Lower lobe of right lung (tissue), 2 donors: ENCODE measurements around the gene ATP10A. TPM values are rescaled to one million over a fixed set of nuclear protein-coding genes. Genes with fewer than 3 reads are reported as not detected.
"Not testable (repeated sequence)": the region's sequence is repeated elsewhere in the genome, so short reads cannot be mapped to it uniquely, and the experiment has no call there.

Experiments
- ATAC-seq, 2 donors: fragments of 200-7000 bp; cut with Tn5 transposase; one replicate each; pipeline ENCODE4 v1.9.1; 2020 to 2022; ENCODE audit warnings: mild to moderate bottlenecking in 2 of 2, moderate library complexity in 2 of 2
- DNase-seq: peaks from one replicate; pipeline ENCODE4 v3.0.0-alpha.2; 2020
- H3K27ac ChIP-seq: fragments of 200-600 bp; one replicate; pipeline ENCODE4 v1.8.0; 2022
- H3K27me3 ChIP-seq: fragments of 200-600 bp; one replicate; pipeline ENCODE4 v1.8.0; 2022; ENCODE audit warnings: low read depth
- H3K36me3 ChIP-seq: fragments of 200-600 bp; one replicate; pipeline ENCODE4 v1.8.0; 2022; ENCODE audit warnings: mild to moderate bottlenecking
- H3K4me1 ChIP-seq: fragments of 200-600 bp; one replicate; pipeline ENCODE4 v1.8.0; 2022
- H3K4me3 ChIP-seq: fragments of 200-600 bp; one replicate; pipeline ENCODE4 v1.8.0; 2022; ENCODE audit warnings: mild to moderate bottlenecking
- H3K9me3 ChIP-seq: fragments of 200-600 bp; one replicate; pipeline ENCODE4 v1.8.0; 2022
- intact Hi-C: fragments of 100-400 bp; cut with DNase I; formaldehyde crosslinking; loops from one replicate; pipeline ENCODE4 v1.11.0; 2022
- total RNA-seq: library from RNA; stranded (reverse); fragmentation: NEBNext Ultra II Directional; extraction: Animal tissue kit (Norgen Biotek cat#: 25700); gene quantifications from one replicate; pipeline ENCODE4 v1.2.1, GENCODE V29; 2021
- TF ChIP-seq, protein P1 (sequence below): fragments of 200-600 bp; IDR thresholded peaks from one replicate; pipeline ENCODE4 v1.8.0; 2022; ENCODE audit warnings: antibody characterized with exemption, mild to moderate bottlenecking
- donor health status: DM: no; HTN: yes; CAD: no; lungs with severe emphysema.

The ATP10A gene
- total RNA-seq, 1 donor from 2014 or later, result 43.5 TPM

DNA sequence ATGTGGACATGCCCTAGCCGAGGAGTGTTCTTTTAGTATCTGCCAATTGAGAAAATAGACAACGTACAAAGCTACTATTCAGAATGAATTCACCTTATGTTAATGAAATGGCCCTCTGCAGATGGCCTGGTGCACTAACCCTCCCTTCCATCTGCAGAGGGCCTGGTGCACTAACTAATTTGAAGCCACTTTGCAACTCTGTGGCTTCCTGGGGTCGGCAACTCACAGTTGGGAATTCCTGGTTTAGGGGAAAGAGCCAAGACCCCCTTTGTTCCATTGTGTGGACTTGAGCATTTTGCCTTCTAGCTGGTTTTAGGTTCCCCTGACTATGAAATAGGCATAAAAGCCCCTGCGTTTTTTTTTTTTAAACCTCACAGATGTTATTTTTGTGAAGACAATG is 220.0 kb downstream of the ATP10A start:
- Histone ChIP-seq H3K4me3 (no peak overlapping the region), H3K9me3 (no peaks in the 10 kb centered on the region), H3K27ac (no peak overlapping the region), H3K4me1 (peaks cover 11% of the 10 kb centered on the region), H3K36me3 (no peaks in the 10 kb centered on the region), H3K27me3 (no peaks in the 10 kb centered on the region)
- intact Hi-C loops, result no loop called here
- DNase-seq (no peak), ATAC-seq (no peak)
- TF ChIP-seq, protein P1, sequence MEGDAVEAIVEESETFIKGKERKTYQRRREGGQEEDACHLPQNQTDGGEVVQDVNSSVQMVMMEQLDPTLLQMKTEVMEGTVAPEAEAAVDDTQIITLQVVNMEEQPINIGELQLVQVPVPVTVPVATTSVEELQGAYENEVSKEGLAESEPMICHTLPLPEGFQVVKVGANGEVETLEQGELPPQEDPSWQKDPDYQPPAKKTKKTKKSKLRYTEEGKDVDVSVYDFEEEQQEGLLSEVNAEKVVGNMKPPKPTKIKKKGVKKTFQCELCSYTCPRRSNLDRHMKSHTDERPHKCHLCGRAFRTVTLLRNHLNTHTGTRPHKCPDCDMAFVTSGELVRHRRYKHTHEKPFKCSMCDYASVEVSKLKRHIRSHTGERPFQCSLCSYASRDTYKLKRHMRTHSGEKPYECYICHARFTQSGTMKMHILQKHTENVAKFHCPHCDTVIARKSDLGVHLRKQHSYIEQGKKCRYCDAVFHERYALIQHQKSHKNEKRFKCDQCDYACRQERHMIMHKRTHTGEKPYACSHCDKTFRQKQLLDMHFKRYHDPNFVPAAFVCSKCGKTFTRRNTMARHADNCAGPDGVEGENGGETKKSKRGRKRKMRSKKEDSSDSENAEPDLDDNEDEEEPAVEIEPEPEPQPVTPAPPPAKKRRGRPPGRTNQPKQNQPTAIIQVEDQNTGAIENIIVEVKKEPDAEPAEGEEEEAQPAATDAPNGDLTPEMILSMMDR, result no peak

DNA sequence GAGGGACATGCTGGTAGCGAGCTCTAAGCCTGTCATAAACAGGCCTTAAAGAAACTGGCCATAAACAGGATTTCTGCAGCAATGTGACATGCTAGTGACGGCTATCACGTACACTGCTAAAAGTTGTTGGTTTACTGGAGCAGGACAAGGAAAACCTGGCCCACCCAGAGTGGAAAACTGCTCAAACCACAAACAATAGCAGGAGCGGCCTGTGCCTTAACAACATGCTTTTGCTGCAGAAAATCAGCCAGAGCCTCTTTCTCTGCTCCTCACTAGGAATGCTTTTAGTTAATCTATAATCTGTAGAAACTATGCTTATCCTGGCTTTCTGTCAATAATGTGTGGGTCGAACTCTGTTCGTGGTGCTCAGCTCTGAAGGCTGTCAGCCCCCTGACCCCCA is 221.4 kb downstream of the ATP10A start:
- intact Hi-C loops, result no loop called here
- Histone ChIP-seq H3K9me3 (no peaks in the 10 kb centered on the region), H3K4me1 (peaks cover 11% of the 10 kb centered on the region), H3K4me3 (no peak overlapping the region), H3K27ac (no peak overlapping the region), H3K27me3 (no peaks in the 10 kb centered on the region), H3K36me3 (no peaks in the 10 kb centered on the region)
- TF ChIP-seq, protein P1, result no peak
- peak in 1 of 2 donors; percentile 29 for ATAC-seq
- no peak for DNase-seq

DNA sequence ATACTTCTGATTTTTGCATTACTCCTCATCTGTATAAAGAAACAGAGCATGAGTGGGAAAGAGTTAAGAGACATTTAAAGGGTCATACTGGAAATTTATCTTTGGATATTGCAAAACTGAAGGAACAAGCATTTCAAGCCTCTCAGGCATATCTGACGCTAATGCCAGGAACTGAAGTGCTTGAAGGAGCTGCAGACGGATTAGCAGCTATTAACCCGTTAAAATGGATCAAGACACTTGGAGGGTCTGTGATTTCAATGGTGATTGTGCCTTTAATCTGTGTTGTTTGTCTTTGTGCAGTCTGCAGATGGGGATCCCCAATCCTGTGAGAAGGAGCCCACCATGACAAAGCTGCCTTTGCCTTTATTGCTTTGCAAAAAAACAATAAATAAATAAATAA is 221.8 kb downstream of the ATP10A start:
- Histone ChIP-seq H3K9me3 (no peaks in the 10 kb centered on the region), H3K4me3 (no peak overlapping the region), H3K4me1 (peaks cover 11% of the 10 kb centered on the region), H3K36me3 (no peaks in the 10 kb centered on the region), H3K27me3 (no peaks in the 10 kb centered on the region), H3K27ac (no peak overlapping the region)
- ATAC-seq, result peak in 1 of 2 donors; percentile 74
- DNase-seq, result no peak
- intact Hi-C loops, result no loop called here
- TF ChIP-seq, protein P1, result no peak

DNA sequence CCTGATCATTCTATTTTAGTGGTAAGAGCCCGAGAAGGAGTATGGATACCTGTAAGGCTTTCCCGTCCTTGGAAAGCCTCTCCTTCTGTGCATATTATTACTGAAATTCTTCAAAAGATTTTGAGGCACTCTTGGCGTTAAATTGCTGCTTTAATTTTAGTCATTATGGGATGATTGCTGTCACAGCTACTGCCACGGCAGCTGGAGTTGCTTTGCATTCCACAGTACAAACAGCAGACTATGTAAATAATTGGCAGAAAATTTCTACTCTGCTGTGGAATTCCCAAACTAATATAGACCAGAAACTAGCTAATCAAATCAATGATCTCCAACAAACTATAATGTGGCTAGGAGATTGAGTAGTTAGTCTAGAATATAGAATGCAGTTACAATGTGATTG is 222.2 kb downstream of the ATP10A start:
- H3K4me1 ChIP-seq, result peaks cover 11% of the 10 kb centered on the region
- peak in 1 of 2 donors; percentile 34 for ATAC-seq
- H3K36me3 ChIP-seq, H3K27me3 ChIP-seq, H3K9me3 ChIP-seq, H3K27ac ChIP-seq, H3K4me3 ChIP-seq, intact Hi-C loops, DNase-seq: not testable (repeated sequence)

DNA sequence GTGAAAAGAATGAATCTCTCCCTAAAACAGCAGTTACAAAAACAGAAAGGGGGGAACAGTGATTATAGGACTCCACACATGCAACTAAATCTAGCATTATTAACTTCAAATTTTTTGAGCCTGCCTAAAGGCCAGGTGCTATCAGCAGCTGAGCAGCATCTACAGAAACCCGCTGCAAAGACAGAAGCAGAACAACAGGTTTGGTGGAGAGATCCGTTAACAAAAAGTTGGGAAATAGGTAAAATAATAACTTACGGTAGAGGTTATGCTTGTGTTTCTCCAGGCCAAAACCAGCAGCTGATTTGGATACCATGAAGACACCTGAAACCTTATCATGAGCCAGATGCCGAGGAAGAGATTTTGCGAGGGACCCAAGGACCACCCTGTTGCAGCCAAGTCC is 222.7 kb downstream of the ATP10A start:
- H3K9me3 ChIP-seq, result no peaks in the 10 kb centered on the region
- H3K4me3 ChIP-seq, result no peak overlapping the region
- H3K27ac ChIP-seq, result no peak overlapping the region
- TF ChIP-seq, protein P1, result no peak
- ATAC-seq (no peak), DNase-seq (no peak)
- intact Hi-C loops, result no loop called here
- no peaks in the 10 kb centered on the region for H3K36me3 ChIP-seq
- H3K27me3 ChIP-seq, result no peaks in the 10 kb centered on the region
- H3K4me1 ChIP-seq, result peaks cover 11% of the 10 kb centered on the region

DNA sequence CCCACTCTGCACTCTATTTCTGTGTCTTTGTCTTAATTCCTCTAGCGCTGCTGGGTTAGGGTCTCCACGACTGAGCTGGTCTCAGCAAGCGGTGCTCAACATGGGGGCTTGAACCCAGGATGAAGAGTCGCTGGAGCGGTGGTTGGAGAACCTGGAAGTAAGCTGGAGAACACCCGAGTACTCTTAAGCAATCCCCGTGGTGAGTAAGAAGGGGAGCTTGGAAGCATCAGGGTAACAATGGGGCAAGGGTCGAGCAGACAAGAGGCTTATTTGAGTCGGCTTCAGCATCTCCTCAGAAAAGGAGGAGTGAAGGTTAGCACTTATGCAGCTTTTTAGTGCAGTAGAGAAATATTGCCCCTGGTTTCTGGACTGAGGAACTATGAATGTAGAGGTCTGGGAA is 226.6 kb downstream of the ATP10A start:
- not testable (repeated sequence) for H3K27ac ChIP-seq

DNA sequence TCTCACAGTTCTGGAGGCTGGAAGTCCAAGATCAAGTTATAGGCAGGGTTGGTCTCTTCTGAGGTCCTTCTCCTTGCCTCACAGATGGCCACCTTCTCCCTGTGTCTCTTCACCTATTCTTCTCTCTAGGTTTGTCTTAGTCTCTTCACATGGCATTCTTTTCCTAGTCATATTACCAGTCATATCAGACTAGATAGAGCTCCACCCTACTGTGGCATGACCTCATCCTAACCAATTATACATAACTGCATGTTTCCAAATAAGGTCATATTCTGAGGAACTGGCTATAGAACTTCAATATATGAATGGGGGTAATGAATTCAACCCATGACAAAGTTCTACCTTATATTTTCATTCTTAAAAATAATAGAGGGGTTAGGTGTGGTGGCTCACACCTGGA is 227.9 kb downstream of the ATP10A start:
- Histone ChIP-seq H3K36me3 (no peaks in the 10 kb centered on the region), H3K27ac (no peak overlapping the region), H3K27me3 (no peaks in the 10 kb centered on the region), H3K9me3 (no peaks in the 10 kb centered on the region), H3K4me3 (no peak overlapping the region), H3K4me1 (no peaks in the 10 kb centered on the region)
- intact Hi-C loops, result no loop called here
- TF ChIP-seq, protein P1, result no peak
- DNase-seq (no peak), ATAC-seq (no peak)

More for the DNA sequence above, 226.6 kb downstream of the ATP10A start:
- H3K27me3 ChIP-seq, intact Hi-C loops, H3K9me3 ChIP-seq, H3K4me1 ChIP-seq, ATAC-seq, H3K4me3 ChIP-seq, DNase-seq, H3K36me3 ChIP-seq: not testable (repeated sequence)
